ENCODE results near the gene REEP3.

Gene REEP3

DNA sequence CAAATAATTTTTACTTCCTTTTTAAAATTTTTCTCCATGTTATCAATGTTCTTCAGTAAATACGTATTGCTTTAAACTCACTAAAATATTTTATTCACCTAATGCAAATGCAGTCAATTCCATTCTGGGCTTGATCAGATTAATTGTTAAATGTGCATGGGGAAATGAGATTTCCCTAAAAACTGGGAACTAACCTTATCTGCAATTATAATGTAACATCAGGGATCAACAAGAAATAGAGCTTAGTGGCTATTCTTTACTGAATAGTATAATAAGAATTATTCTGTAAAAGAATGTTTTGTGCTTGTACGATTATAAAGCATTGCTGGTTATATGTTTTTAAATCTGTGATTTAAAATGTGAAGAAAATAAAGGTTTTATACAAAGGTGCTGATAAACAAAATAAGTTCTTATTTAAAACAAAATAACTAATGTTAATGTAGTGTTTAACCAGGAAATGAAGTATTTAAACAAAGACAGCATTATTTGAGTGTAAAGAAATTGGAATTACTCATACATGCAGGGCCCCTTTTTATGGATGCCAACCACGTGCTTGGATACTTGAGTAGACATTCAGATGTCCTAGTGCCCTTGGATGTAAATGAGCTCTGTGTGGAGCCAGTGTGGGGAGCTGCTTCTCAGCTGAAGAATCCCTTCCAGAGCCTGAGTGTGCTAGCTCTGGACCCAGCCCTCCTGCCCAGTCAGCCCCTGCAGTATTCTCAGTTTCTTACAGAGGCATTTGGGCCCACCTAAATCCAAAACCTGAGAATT lies 84.2 kb downstream of the REEP3 start:
- no peak for DNase-seq (ENCODE audit: low read depth)
- TF ChIP-seq, protein P1, sequence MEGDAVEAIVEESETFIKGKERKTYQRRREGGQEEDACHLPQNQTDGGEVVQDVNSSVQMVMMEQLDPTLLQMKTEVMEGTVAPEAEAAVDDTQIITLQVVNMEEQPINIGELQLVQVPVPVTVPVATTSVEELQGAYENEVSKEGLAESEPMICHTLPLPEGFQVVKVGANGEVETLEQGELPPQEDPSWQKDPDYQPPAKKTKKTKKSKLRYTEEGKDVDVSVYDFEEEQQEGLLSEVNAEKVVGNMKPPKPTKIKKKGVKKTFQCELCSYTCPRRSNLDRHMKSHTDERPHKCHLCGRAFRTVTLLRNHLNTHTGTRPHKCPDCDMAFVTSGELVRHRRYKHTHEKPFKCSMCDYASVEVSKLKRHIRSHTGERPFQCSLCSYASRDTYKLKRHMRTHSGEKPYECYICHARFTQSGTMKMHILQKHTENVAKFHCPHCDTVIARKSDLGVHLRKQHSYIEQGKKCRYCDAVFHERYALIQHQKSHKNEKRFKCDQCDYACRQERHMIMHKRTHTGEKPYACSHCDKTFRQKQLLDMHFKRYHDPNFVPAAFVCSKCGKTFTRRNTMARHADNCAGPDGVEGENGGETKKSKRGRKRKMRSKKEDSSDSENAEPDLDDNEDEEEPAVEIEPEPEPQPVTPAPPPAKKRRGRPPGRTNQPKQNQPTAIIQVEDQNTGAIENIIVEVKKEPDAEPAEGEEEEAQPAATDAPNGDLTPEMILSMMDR (IDR thresholded peaks at IDR 0.05; ENCODE audit: low read depth, low read length, missing control alignments): no peak
- H3K4me3 ChIP-seq (ENCODE audit: low read depth, low read length): no peak overlapping the region

DNA sequence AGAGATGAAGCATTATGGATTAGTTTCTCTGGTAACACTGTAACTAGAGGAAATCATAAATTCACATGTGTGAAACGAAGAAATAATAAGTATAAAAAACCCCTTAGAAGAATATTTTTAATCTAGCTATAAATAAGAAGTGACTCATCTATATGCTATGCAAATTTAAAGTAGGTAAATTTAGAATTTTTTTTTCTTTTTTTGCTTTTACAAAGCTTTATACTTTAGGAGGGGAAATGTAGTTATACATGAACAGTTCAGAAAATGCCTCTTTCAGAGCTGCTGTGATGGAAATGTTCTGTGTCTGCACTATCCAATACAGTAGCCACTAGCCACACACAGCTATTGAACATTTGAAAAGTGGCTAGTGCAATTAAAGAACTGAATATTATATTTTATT lies 87.3 kb downstream of the REEP3 start:
- no peak for DNase-seq (ENCODE audit: low read depth)
- TF ChIP-seq, protein P1 (IDR thresholded peaks at IDR 0.05; ENCODE audit: low read depth, low read length, missing control alignments): no peak
- no peak overlapping the region for H3K4me3 ChIP-seq (ENCODE audit: low read depth, low read length)

DNA sequence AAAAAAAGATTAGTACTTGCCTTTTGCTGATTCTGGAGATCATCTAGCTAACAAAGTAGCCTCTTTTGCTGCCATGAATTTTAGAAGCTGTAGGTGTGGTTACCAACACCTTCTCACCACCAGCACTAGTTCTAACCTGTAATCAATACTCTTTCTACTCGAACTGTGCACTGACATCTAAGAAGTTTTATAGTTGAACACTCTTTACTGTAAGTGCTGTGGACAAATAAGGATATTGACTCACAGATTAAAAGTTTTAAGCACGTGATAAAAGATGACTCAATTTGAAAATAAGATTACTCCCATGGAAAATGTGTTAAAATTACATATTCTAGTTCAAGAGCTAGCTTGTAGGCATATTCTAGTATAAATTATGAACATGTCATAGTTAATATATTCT lies 89.9 kb downstream of the REEP3 start:
- DNase-seq (ENCODE audit: low read depth): no peak
- no peak overlapping the region for H3K4me3 ChIP-seq (ENCODE audit: low read depth, low read length)
- TF ChIP-seq, protein P1 (IDR thresholded peaks at IDR 0.05; ENCODE audit: low read depth, low read length, missing control alignments): no peak

DNA sequence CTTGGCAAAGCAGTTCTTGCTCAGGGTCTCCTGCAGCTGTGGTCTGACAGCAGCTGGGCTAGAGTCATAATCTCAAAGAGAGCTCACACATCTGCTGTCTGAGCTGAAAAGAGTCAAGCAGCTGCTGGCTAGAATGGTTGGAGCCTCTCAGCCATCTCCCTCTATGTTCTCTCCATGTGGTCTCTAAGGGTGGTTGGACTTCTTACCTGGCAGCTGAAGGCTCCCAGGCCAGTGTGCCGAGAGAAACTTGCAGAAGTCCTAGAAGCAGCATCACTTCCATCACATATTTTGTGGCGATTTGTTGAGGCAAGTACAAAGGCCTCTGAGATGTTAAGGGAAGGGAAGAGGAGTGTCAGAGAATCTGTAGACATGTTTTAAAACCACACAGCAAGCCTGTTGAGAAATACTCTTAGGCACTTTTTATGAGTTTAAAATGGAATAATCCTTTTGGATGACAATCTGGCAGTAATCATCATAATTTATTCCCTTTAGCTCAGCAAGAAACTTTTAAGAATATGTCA lies 93.2 kb downstream of the REEP3 start:
- TF ChIP-seq, protein P1 (IDR thresholded peaks at IDR 0.05; ENCODE audit: low read depth, low read length, missing control alignments): no peak
- DNase-seq (ENCODE audit: low read depth): no peak
- H3K4me3 ChIP-seq (ENCODE audit: low read depth, low read length): no peak overlapping the region

DNA sequence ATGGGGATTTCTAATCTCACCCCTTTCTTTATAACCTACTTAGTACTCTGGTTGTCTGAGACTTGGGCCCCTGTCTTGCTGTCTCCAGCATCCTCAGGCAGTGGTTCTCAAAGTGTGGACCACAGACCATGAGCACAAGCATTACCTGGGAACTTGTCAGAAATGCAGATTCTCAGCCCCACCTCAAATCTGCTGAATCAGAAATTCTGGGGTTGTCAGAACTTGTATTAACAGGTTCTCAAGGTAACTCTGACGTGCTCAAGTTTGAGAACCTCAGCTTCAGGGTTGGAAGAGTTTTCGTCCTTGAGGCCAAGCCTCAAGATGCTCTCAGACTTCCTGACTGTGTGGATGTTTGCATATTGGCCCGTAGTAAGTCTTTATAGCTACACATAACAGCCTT lies 97.4 kb downstream of the REEP3 start:
- TF ChIP-seq, protein P1 (IDR thresholded peaks at IDR 0.05; ENCODE audit: low read depth, low read length, missing control alignments): no peak
- DNase-seq (ENCODE audit: low read depth): no peak

DNA sequence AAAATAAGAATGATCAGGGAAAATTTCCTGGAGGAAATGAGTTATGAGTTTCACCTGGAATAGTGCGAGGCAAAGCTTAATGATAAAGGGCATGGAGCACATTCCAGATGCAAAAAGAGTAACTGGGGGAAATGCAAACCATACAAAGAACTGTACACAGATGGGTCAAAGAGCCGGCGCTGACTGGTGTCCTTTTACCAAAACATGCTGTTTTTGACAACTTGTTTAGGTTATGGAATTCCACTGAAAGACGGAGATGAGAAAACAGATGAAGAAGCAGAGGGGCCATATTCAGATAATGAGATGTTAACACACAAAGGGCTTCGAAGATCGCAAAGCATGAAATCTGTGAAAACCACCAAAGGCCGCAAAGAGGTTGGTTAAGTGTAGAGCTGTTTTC lies 98.2 kb downstream of the REEP3 start:
- TF ChIP-seq, protein P1 (IDR thresholded peaks at IDR 0.05; ENCODE audit: low read depth, low read length, missing control alignments): no peak
- H3K4me3 ChIP-seq (ENCODE audit: low read depth, low read length): no peak overlapping the region
- no peak for DNase-seq (ENCODE audit: low read depth)

More for the DNA sequence above, 97.4 kb downstream of the REEP3 start:
- no peak overlapping the region for H3K4me3 ChIP-seq (ENCODE audit: low read depth, low read length)

DNA sequence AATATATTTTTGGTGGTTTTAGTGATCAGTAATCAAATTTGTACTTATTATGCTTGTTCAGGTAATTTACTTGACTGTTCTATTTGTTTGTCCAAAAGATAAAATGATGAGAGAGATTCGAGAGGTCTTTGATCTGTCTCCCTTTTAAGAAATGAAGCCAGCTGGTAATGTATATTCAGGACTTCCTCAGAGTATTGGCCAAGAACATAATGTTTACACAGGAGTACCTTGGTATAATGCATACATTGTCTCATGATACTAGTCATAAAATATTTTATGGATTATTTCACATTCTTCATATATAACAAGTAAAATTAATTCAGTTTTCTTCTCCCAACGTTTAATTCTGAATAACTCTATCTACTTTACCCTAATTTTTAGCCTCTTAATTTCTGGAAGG lies 100.9 kb downstream of the REEP3 start:
- no peak for DNase-seq (ENCODE audit: low read depth)
- TF ChIP-seq, protein P1 (IDR thresholded peaks at IDR 0.05; ENCODE audit: low read depth, low read length, missing control alignments): no peak
- no peak overlapping the region for H3K4me3 ChIP-seq (ENCODE audit: low read depth, low read length)

Data from GM12864 (cell line).